HG03196 (cell line): Measurements from ENCODE around the gene C22orf31.
"Not testable (repeated sequence)": the region's sequence is repeated elsewhere in the genome, so short reads cannot be mapped to it uniquely, and the experiment has no call there.

Source experiments
- ATAC-seq: cut with Tn5 transposase; IDR thresholded peaks from one replicate; pipeline ENCODE4 v1.9.1; 2021; ENCODE audit not compliant: unreplicated experiment

Gene C22orf31

GRCh38 chr22:29055192-29055830 lies 6.3 kb downstream of the C22orf31 start:
- ATAC-seq: no peak

GRCh38 chr22:29054251-29054767 lies 7.3 kb downstream of the C22orf31 start:
- no peak for ATAC-seq

GRCh38 chr22:29053048-29053702 lies 8.5 kb downstream of the C22orf31 start:
- ATAC-seq: no peak

GRCh38 chr22:29050457-29050856 lies 11.2 kb downstream of the C22orf31 start:
- no peak for ATAC-seq

GRCh38 chr22:29049655-29050263 lies 11.9 kb downstream of the C22orf31 start:
- ATAC-seq: no peak

GRCh38 chr22:29048822-29049654 lies 12.6 kb downstream of the C22orf31 start:
- no peak for ATAC-seq

GRCh38 chr22:29044657-29045176 lies 16.9 kb downstream of the C22orf31 start:
- ATAC-seq: no peak

GRCh38 chr22:29043906-29044575 lies 17.6 kb downstream of the C22orf31 start:
- ATAC-seq: no peak

- ATAC-seq: no peak
These were observed 20.2 kb downstream of the C22orf31 start for GRCh38 chr22:29041408-29041807.

- peak; percentile 55 for ATAC-seq
These were observed 21.0 kb downstream of the C22orf31 start for GRCh38 chr22:29040385-29041275.

GRCh38 chr22:29039684-29040083 lies 21.9 kb downstream of the C22orf31 start:
- ATAC-seq: not testable (repeated sequence)

- ATAC-seq: no peak
These were observed 22.5 kb downstream of the C22orf31 start for GRCh38 chr22:29039148-29039547.

- ATAC-seq: no peak
These were observed 24.2 kb downstream of the C22orf31 start for GRCh38 chr22:29037340-29037932.

GRCh38 chr22:29032584-29032983 lies 29.0 kb downstream of the C22orf31 start:
- no peak for ATAC-seq

GRCh38 chr22:29032014-29032475 lies 29.6 kb downstream of the C22orf31 start:
- no peak for ATAC-seq

- ATAC-seq: no peak
These were observed 30.2 kb downstream of the C22orf31 start for GRCh38 chr22:29031227-29032011.

GRCh38 chr22:29030618-29031226 lies 30.9 kb downstream of the C22orf31 start:
- ATAC-seq: no peak
